Activated naive CD8-positive, alpha-beta T cell treated with anti-CD3 and anti-CD28 coated beads for 36 hours (primary cell): Measurements from ENCODE around the gene NDUFA8. TPM values are rescaled to one million over a fixed set of nuclear protein-coding genes. Genes with fewer than 3 reads are reported as not detected.

Experiments
- DNase-seq: peaks from one replicate; pipeline ENCODE4 v3.0.0; 2021
- H3K27ac Mint-ChIP-seq: one replicate; pipeline ENCODE4 v1.8.0; 2022; ENCODE audit warnings: mild to moderate bottlenecking, moderate library complexity, mixed read lengths
- H3K27me3 Mint-ChIP-seq: one replicate; pipeline ENCODE4 v1.8.0; 2022; ENCODE audit warnings: mild to moderate bottlenecking, mixed read lengths
- H3K36me3 Mint-ChIP-seq: one replicate; pipeline ENCODE4 v1.8.0; 2021; ENCODE audit warnings: mild to moderate bottlenecking, mixed read lengths
- H3K4me1 Mint-ChIP-seq: one replicate; pipeline ENCODE4 v1.8.0; 2021; ENCODE audit warnings: mixed read lengths
- H3K4me3 Mint-ChIP-seq: one replicate; pipeline ENCODE4 v1.8.0; 2022; ENCODE audit warnings: mild to moderate bottlenecking, moderate library complexity, mixed read lengths
- H3K9me3 Mint-ChIP-seq: one replicate; pipeline ENCODE4 v1.8.0; 2022; ENCODE audit warnings: mixed read lengths
- total RNA-seq, 2 experiments: library from RNA; stranded (reverse); gene quantifications; one replicate each; pipeline ENCODE4 v1.2.3, GENCODE V29; 2021

The NDUFA8 gene
- total RNA-seq: 10 to 100 TPM; 55.2 to 56.4 TPM

- peaks cover 17% of the 10 kb centered on the region for H3K27me3 Mint-ChIP-seq
- H3K4me3 Mint-ChIP-seq: peak within 1 kb of the TSS; percentile 96
- peak; percentile 97 for DNase-seq
- peaks cover 6% of the 10 kb centered on the region for H3K9me3 Mint-ChIP-seq
- H3K4me1 Mint-ChIP-seq: peaks cover 28% of the 10 kb centered on the region
- H3K36me3 Mint-ChIP-seq: peaks cover 5% of the 10 kb centered on the region
- H3K27ac Mint-ChIP-seq: peak within 1 kb of the TSS; percentile 94
Observed at GRCh38 chr9:122159026-122159924, at the start of gene NDUFA8, which contains the start of gene MORN5. TSS of gene NDUFA8 (minus strand) at chr9:122159779. CDS start at chr9:122159677, 102 bp downstream. TSS of gene MORN5 (plus strand) at chr9:122159908. CDS start at chr9:122159973, 65 bp downstream.

- Mint-ChIP-seq H3K27me3 (peaks cover 22% of the 10 kb centered on the region), H3K36me3 (no peaks in the 10 kb centered on the region), H3K4me3 (no peak overlapping the region), H3K27ac (no peak overlapping the region), H3K4me1 (no peaks in the 10 kb centered on the region), H3K9me3 (no peaks in the 10 kb centered on the region)
- DNase-seq: no peak
Observed at GRCh38 chr9:122207096-122207495, 47.5 kb upstream of the NDUFA8 start.

DNA sequence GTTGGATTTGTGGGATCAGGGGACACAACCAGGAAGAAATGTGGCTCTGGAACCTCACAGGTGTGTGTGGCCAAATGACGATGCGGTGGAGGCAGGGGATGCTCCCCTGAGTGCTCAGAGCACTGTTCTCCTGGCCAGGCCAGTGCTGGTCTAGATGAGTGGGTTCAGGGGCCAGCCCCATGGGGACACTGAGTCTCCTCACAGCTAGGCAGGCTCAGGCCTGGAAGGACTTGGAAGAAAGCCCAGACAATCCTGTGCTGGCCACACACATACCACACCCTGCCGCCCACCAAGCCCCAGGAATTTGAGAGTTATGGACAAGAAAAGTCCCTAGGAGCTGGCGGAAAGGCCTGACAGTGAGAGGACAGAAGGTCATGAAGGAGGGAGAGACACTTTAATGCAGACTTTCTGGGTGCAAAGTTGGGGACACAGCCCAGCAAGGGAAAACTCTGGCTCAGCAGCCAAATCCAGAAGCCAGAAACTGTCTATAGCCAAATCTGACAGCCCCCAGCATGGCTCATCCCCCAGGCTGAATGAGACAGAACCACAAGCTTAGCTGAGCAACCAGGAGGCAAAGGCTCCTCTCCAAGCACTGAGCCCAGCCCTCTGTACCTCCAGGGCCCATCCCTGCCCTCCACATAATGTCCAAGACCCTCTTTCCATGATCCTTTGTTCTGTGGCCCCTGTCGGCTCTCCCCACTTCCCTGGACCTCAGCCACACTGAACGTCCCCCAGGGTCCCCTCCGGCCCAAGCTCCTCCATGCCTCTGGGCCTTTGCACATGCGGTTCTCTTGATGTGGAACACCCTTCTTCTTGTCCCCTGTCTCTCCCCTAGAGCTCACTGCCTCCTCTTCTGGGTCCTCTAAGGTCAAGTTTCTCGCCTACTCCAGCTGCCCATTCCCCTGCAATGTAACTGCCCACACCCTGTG is 46.8 kb upstream of the NDUFA8 start:
- Mint-ChIP-seq H3K4me3 (no peak overlapping the region), H3K4me1 (no peaks in the 10 kb centered on the region), H3K36me3 (no peaks in the 10 kb centered on the region), H3K27ac (no peak overlapping the region), H3K27me3 (peaks cover 15% of the 10 kb centered on the region), H3K9me3 (no peaks in the 10 kb centered on the region)
- DNase-seq: no peak

DNA sequence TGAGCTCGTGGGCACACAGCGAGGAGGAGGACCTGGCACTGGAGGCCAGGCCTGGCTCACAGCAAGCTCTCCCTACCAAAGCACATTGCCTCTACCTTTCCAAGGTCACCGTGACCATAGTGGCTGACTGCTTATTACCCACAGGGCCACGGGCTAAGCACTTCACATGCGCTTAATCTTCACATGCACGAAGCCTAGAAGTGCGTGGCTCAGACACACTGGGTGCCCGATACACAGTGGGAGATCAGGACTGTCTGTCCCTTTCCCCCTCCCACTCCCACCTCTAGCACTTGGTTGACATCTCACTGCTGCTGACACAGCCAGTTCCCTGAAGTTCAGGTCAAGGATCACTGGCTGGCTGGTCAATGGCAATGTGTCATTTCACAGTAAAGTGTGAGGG is 45.6 kb upstream of the NDUFA8 start:
- H3K4me1 Mint-ChIP-seq: no peaks in the 10 kb centered on the region
- H3K27ac Mint-ChIP-seq: no peak overlapping the region
- H3K27me3 Mint-ChIP-seq: peaks cover 4% of the 10 kb centered on the region
- no peaks in the 10 kb centered on the region for H3K9me3 Mint-ChIP-seq
- H3K36me3 Mint-ChIP-seq: no peaks in the 10 kb centered on the region
- no peak for DNase-seq
- H3K4me3 Mint-ChIP-seq: no peak overlapping the region

GRCh38 chr9:122204491-122204890 is 44.9 kb upstream of the NDUFA8 start:
- H3K27ac Mint-ChIP-seq: no peak overlapping the region
- no peaks in the 10 kb centered on the region for H3K4me1 Mint-ChIP-seq
- no peaks in the 10 kb centered on the region for H3K9me3 Mint-ChIP-seq
- H3K4me3 Mint-ChIP-seq: no peak overlapping the region
- H3K36me3 Mint-ChIP-seq: no peaks in the 10 kb centered on the region
- H3K27me3 Mint-ChIP-seq: no peaks in the 10 kb centered on the region
- DNase-seq: no peak

- Mint-ChIP-seq H3K36me3 (no peaks in the 10 kb centered on the region), H3K27ac (no peak overlapping the region), H3K9me3 (no peaks in the 10 kb centered on the region), H3K4me3 (no peak overlapping the region), H3K4me1 (no peaks in the 10 kb centered on the region), H3K27me3 (no peaks in the 10 kb centered on the region)
- DNase-seq: no peak
Observed at GRCh38 chr9:122204055-122204454, 44.5 kb upstream of the NDUFA8 start.

- H3K4me1 Mint-ChIP-seq: no peaks in the 10 kb centered on the region
- H3K36me3 Mint-ChIP-seq: no peaks in the 10 kb centered on the region
- H3K9me3 Mint-ChIP-seq: no peaks in the 10 kb centered on the region
- no peak overlapping the region for H3K27ac Mint-ChIP-seq
- no peak for DNase-seq
- H3K27me3 Mint-ChIP-seq: no peaks in the 10 kb centered on the region
- no peak overlapping the region for H3K4me3 Mint-ChIP-seq
Observed at GRCh38 chr9:122202111-122202510, 42.5 kb upstream of the NDUFA8 start.

DNA sequence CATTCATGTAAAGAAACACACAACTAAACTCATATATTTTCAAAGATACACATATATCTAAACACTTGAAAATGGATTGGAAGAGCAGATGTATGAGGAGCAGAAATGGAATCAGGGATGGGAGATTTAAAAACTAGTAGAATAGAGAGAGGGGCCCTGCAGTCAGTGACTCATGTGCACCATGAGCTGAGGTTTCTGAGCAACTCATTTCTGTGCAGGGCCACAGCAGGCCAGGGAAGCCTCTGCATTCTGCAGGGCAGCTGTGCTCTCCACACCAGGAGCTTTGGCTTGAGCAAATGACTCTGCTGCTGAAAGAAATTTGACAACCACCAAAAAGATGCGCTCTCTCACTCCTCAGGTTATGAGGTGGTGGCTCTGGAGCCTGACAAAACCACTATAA is 42.1 kb upstream of the NDUFA8 start:
- no peaks in the 10 kb centered on the region for H3K4me1 Mint-ChIP-seq
- no peak overlapping the region for H3K27ac Mint-ChIP-seq
- H3K9me3 Mint-ChIP-seq: no peaks in the 10 kb centered on the region
- no peaks in the 10 kb centered on the region for H3K36me3 Mint-ChIP-seq
- no peak for DNase-seq
- H3K27me3 Mint-ChIP-seq: no peaks in the 10 kb centered on the region
- no peak overlapping the region for H3K4me3 Mint-ChIP-seq

GRCh38 chr9:122200960-122201595 is 41.5 kb upstream of the NDUFA8 start:
- Mint-ChIP-seq H3K4me3 (no peak overlapping the region), H3K36me3 (no peaks in the 10 kb centered on the region), H3K27ac (no peak overlapping the region), H3K9me3 (no peaks in the 10 kb centered on the region), H3K4me1 (no peaks in the 10 kb centered on the region), H3K27me3 (no peaks in the 10 kb centered on the region)
- no peak for DNase-seq

DNA sequence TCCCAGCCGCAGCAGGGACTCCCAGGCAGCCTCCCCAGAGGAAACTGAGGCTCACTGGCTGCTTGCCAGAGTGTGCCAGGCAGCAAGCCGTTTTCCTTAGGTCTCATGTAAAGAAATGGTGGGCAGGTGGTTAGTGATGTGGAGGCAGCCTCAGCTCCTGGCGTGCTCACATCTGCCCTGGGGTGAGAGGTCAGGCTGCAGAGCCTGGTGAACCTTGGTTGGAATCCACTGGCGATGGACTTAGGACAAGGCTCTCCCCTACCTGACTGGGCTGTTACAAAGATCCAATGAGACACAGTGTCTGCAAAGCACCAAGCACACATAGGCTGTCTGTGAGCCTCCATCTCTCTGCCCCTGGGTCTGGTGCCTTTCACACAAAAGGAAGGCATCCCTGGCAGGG is 38.3 kb upstream of the NDUFA8 start:
- no peaks in the 10 kb centered on the region for H3K36me3 Mint-ChIP-seq
- H3K27ac Mint-ChIP-seq: no peak overlapping the region
- no peaks in the 10 kb centered on the region for H3K4me1 Mint-ChIP-seq
- no peaks in the 10 kb centered on the region for H3K9me3 Mint-ChIP-seq
- no peaks in the 10 kb centered on the region for H3K27me3 Mint-ChIP-seq
- H3K4me3 Mint-ChIP-seq: no peak overlapping the region
- DNase-seq: no peak

GRCh38 chr9:122197426-122197825 is 37.8 kb upstream of the NDUFA8 start:
- no peaks in the 10 kb centered on the region for H3K36me3 Mint-ChIP-seq
- no peaks in the 10 kb centered on the region for H3K27me3 Mint-ChIP-seq
- H3K4me3 Mint-ChIP-seq: no peak overlapping the region
- no peak for DNase-seq
- H3K9me3 Mint-ChIP-seq: no peaks in the 10 kb centered on the region
- no peak overlapping the region for H3K27ac Mint-ChIP-seq
- no peaks in the 10 kb centered on the region for H3K4me1 Mint-ChIP-seq

DNA sequence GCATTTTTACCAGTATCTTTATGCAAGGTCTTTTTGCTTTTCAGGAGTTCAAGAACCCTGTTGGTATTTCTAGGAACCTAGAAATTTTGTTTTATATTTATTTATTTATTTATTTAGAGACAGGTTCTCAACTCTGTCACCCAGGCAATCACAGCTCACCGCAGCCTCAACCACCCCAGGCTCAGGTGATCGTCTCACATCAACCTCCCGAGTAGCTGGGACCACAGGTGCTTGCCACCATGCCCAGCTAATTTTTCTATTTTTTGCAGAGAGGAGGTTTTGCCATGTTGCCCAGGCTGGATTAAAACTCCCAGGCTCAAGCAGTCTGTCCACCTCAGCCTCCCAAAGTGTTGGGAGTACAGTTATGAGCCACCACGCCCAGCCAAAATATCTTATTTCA is 36.3 kb upstream of the NDUFA8 start:
- Mint-ChIP-seq H3K9me3 (no peaks in the 10 kb centered on the region), H3K27me3 (no peaks in the 10 kb centered on the region), H3K36me3 (no peaks in the 10 kb centered on the region), H3K27ac (no peak overlapping the region), H3K4me1 (no peaks in the 10 kb centered on the region), H3K4me3 (no peak overlapping the region)
- DNase-seq: no peak

DNA sequence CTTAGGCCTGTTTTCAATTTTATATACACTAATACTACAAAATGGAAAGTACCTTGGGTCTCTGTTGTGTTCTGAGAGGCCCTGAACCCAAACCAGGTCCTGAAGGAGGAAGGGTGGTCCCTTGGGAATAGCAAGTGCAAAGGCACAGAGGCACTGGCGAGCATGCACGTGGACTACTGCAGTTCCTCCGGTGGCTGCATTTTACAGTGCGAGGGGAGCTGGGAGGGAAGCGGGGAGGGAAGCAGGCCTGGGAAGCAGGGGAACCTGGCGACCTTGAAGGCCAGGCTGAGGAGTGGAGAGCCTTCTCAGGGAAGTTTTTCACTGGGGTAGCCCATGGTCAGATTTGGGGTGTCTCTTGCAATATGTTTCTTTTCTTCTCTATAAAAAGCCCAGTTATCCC is 34.1 kb upstream of the NDUFA8 start:
- DNase-seq: no peak
- no peaks in the 10 kb centered on the region for H3K27me3 Mint-ChIP-seq
- H3K27ac Mint-ChIP-seq: no peak overlapping the region
- no peaks in the 10 kb centered on the region for H3K9me3 Mint-ChIP-seq
- no peak overlapping the region for H3K4me3 Mint-ChIP-seq
- H3K4me1 Mint-ChIP-seq: no peaks in the 10 kb centered on the region
- H3K36me3 Mint-ChIP-seq: no peaks in the 10 kb centered on the region

- Mint-ChIP-seq H3K27ac (no peak overlapping the region), H3K4me3 (no peak overlapping the region), H3K27me3 (no peaks in the 10 kb centered on the region), H3K4me1 (no peaks in the 10 kb centered on the region), H3K36me3 (no peaks in the 10 kb centered on the region), H3K9me3 (no peaks in the 10 kb centered on the region)
- no peak for DNase-seq
Observed at GRCh38 chr9:122192914-122193525, 33.4 kb upstream of the NDUFA8 start.
